A549 (cell line): ENCODE measurements around the gene BMP7.

Experiments
- CEBPB ChIP-seq, 2 experiments: fragments of >200 bp in 1 of 2; sonication (Bioruptor Twin) in 1 of 2; formaldehyde crosslinking in 1 of 2; IDR thresholded peaks; 2 replicates each; pipeline ENCODE4 v1.6.1; 2012 to 2016
- CHD2 ChIP-seq: fragments of 150-350 bp; IDR thresholded peaks from 2 replicates; pipeline ENCODE4 v1.6.1; 2014; ENCODE audit warnings: low read length; ENCODE audit not compliant: partially characterized antibody
- HDAC2 ChIP-seq: fragments of 200-600 bp; sonication (generic); IDR thresholded peaks from 2 replicates; pipeline ENCODE4 v1.6.1; 2016
- JUN ChIP-seq, 2 experiments: fragments of >200 bp; sonication (Bioruptor Twin); formaldehyde crosslinking; IDR thresholded peaks; 2 replicates in 1 of 2; 3 replicates in 1 of 2; pipeline ENCODE4 v1.6.1; 2016 to 2017
- POLR2A ChIP-seq: IDR thresholded peaks from 2 replicates; pipeline ENCODE4 v1.6.1; 2012; ENCODE audit warnings: mild to moderate bottlenecking, low read length
- RNF2 ChIP-seq: fragments of 200-600 bp; sonication (generic); IDR thresholded peaks from 2 replicates; pipeline ENCODE4 v1.6.1; 2016; ENCODE audit warnings: low read depth, mild to moderate bottlenecking, antibody characterized with exemption, moderate library complexity, borderline replicate concordance
- TF ChIP-seq, protein P1 (sequence below): fragments of >200 bp; sonication (Bioruptor Twin); formaldehyde crosslinking; IDR thresholded peaks from 3 replicates; pipeline ENCODE4 v1.5.1; 2016
- TF ChIP-seq, protein P2 (sequence below): IDR thresholded peaks from 2 replicates; pipeline ENCODE4 v1.6.1; 2012; ENCODE audit warnings: low read depth, borderline replicate concordance

DNA sequence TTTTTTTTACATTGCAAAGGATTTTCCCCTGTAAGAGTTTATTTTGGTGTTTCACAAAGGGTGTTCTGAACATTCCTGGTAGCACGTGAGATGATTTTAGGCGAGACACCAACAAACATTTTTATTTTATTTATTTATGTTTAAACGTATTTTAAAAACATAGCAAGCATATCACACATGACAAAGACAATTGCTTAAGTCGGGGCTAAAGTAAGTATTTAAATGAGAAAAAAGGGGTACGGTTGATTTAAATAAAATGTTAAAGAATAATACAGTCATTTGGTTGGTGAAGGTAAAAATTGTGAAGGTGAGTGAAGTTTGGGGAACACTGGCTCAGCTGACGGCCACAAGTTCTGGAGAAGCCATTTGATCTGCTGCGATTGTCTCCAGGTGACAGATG is 129.7 kb downstream of the BMP7 start:
- TF ChIP-seq POLR2A (no peak), CEBPB (IDR thresholded peaks at IDR 0.05) (no peak), CHD2 (no peak), HDAC2 (no peak), RNF2 (no peak), JUN (IDR thresholded peaks at IDR 0.05) (no peak)
- TF ChIP-seq, protein P1, sequence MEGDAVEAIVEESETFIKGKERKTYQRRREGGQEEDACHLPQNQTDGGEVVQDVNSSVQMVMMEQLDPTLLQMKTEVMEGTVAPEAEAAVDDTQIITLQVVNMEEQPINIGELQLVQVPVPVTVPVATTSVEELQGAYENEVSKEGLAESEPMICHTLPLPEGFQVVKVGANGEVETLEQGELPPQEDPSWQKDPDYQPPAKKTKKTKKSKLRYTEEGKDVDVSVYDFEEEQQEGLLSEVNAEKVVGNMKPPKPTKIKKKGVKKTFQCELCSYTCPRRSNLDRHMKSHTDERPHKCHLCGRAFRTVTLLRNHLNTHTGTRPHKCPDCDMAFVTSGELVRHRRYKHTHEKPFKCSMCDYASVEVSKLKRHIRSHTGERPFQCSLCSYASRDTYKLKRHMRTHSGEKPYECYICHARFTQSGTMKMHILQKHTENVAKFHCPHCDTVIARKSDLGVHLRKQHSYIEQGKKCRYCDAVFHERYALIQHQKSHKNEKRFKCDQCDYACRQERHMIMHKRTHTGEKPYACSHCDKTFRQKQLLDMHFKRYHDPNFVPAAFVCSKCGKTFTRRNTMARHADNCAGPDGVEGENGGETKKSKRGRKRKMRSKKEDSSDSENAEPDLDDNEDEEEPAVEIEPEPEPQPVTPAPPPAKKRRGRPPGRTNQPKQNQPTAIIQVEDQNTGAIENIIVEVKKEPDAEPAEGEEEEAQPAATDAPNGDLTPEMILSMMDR: no peak
- TF ChIP-seq, protein P2, sequence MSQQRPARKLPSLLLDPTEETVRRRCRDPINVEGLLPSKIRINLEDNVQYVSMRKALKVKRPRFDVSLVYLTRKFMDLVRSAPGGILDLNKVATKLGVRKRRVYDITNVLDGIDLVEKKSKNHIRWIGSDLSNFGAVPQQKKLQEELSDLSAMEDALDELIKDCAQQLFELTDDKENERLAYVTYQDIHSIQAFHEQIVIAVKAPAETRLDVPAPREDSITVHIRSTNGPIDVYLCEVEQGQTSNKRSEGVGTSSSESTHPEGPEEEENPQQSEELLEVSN: no peak
